Measurements from ENCODE around the gene LIN52.

Gene LIN52

GRCh38 chr14:74084277-74085046 is at the start of gene LIN52, which contains the start of gene ALDH6A1:
Gene LIN52, plus strand, starts transcription at chr14:74084956. Its CDS starts 19 bp downstream, at chr14:74084975.
Gene ALDH6A1, minus strand, starts transcription at chr14:74084453. Its CDS starts 59 bp downstream, at chr14:74084394.
- Mint-ChIP-seq H3K36me3 (ENCODE audit: low read depth) (peaks cover 5% of the 10 kb centered on the region), H3K4me3 (peak within 1 kb of the TSS; percentile 99), H3K27ac (peak within 1 kb of the TSS; percentile 100), H3K27me3 (ENCODE audit: low read depth, poor library complexity) (peaks cover 3% of the 10 kb centered on the region), H3K4me1 (peaks cover 39% of the 10 kb centered on the region), H3K9me3 (no peaks in the 10 kb centered on the region)
- TF ChIP-seq CTCF (IDR thresholded peaks at IDR 0.05) = no peak
- peak; percentile 100 for DNase-seq

GRCh38 chr14:74035556-74035955 is 49.2 kb upstream of the LIN52 start:
- TF ChIP-seq CTCF (IDR thresholded peaks at IDR 0.05) = no peak

GRCh38 chr14:74038020-74038859 is 46.5 kb upstream of the LIN52 start:
- no peak for DNase-seq
- Mint-ChIP-seq H3K27me3 (ENCODE audit: low read depth, poor library complexity) (no peaks in the 10 kb centered on the region), H3K4me3 (no peak overlapping the region), H3K4me1 (no peaks in the 10 kb centered on the region), H3K27ac (no peak overlapping the region), H3K36me3 (ENCODE audit: low read depth) (no peaks in the 10 kb centered on the region), H3K9me3 (no peaks in the 10 kb centered on the region)
- peak; percentile 70 for TF ChIP-seq CTCF (IDR thresholded peaks at IDR 0.05)

More at GRCh38 chr14:74035556-74035955, 49.2 kb upstream of the LIN52 start:
- Mint-ChIP-seq H3K4me1 (no peaks in the 10 kb centered on the region), H3K27ac (no peak overlapping the region), H3K27me3 (ENCODE audit: low read depth, poor library complexity) (no peaks in the 10 kb centered on the region), H3K36me3 (ENCODE audit: low read depth) (no peaks in the 10 kb centered on the region), H3K4me3 (no peak overlapping the region), H3K9me3 (no peaks in the 10 kb centered on the region)
- no peak for DNase-seq

GRCh38 chr14:74042296-74042695 is 42.5 kb upstream of the LIN52 start:
- no peak for DNase-seq
- no peak overlapping the region for H3K4me3 Mint-ChIP-seq
- no peaks in the 10 kb centered on the region for H3K9me3 Mint-ChIP-seq
- no peaks in the 10 kb centered on the region for H3K4me1 Mint-ChIP-seq
- no peaks in the 10 kb centered on the region for H3K36me3 Mint-ChIP-seq (ENCODE audit: low read depth)
- no peak overlapping the region for H3K27ac Mint-ChIP-seq
- TF ChIP-seq CTCF (IDR thresholded peaks at IDR 0.05) = no peak
- no peaks in the 10 kb centered on the region for H3K27me3 Mint-ChIP-seq (ENCODE audit: low read depth, poor library complexity)

- Mint-ChIP-seq H3K9me3 (no peaks in the 10 kb centered on the region), H3K27ac (no peak overlapping the region), H3K36me3 (ENCODE audit: low read depth) (no peaks in the 10 kb centered on the region)
Measured at GRCh38 chr14:74045522-74045921, 39.2 kb upstream of the LIN52 start.

More at GRCh38 chr14:74045522-74045921, 39.2 kb upstream of the LIN52 start:
- no peak for TF ChIP-seq CTCF (IDR thresholded peaks at IDR 0.05)
- Mint-ChIP-seq H3K4me1 (no peaks in the 10 kb centered on the region), H3K4me3 (no peak overlapping the region), H3K27me3 (ENCODE audit: low read depth, poor library complexity) (no peaks in the 10 kb centered on the region)
- DNase-seq = no peak
